HepG2 (cell line): ENCODE measurements around the gene MRPL54. TPM values are rescaled to one million over a fixed set of nuclear protein-coding genes. Genes with fewer than 3 reads are reported as not detected.

Source experiments
- ATAC-seq: fragments of 200-7000 bp; cut with Tn5 transposase; 3 replicates; pipeline ENCODE4 v1.9.1; 2020; ENCODE audit warnings: mild to moderate bottlenecking, moderate library complexity
- BruUV-seq: library from RNA; stranded (reverse); fragments of 400-500 nt; replicated peaks from 2 replicates; lab custom pipeline; 2021; lab: Mats Ljungman, UMichigan
- CTCF ChIA-PET: fragments of 300-600 bp; formaldehyde crosslinking; extraction: SDS; loops from one replicate; lab custom pipeline; 2021; ENCODE audit warnings: low total read pairs, inconsistent platforms, low intra/inter-chr PET ratio; lab: Yijun Ruan, JAX
- POLR2A ChIA-PET: fragments of 350-600 bp; sonication (Branson Sonifier 250); formaldehyde crosslinking; loops from one replicate; lab custom pipeline; 2020; ENCODE audit warnings: antibody characterized with exemption, inconsistent platforms; lab: Yijun Ruan, JAX
- DNase-seq: peaks from one replicate; pipeline ENCODE4 v3.0.0-alpha.2; 2015; ENCODE audit warnings: low spot score
- FAIRE-seq: peaks from 3 replicates; lab custom pipeline; 2011; peaks lifted over from hg19 to GRCh38; lab: Jason Lieb, UNC
- H2AFZ ChIP-seq: one replicate; pipeline ENCODE4 v1.6.1; 2011; ENCODE audit warnings: low read length, inconsistent platforms
- H3K27ac ChIP-seq: fragments of 300-600 bp; 3 replicates; pipeline ENCODE4 v1.8.0; 2011; ENCODE audit warnings: mixed run types, mild to moderate bottlenecking, mixed read lengths, low read length, inconsistent platforms; ENCODE audit not compliant: insufficient read depth; ENCODE audit errors: extremely low read length
- H3K27me3 ChIP-seq, 2 experiments: fragments of 200-600 bp in 1 of 2; 2 replicates in 1 of 2; 3 replicates in 1 of 2; pipeline versions ENCODE4 v1.6.0 to v1.8.0; 2011; ENCODE audit warnings: low read length in 2 of 2, mild to moderate bottlenecking in 2 of 2, moderate library complexity in 2 of 2, inconsistent platforms in 1 of 2; ENCODE audit not compliant: insufficient read depth in 2 of 2, control insufficient read depth in 1 of 2
- H3K36me3 ChIP-seq, 2 experiments: fragments of 200-600 bp in 1 of 2; replicated peaks in 1 of 2; 2 replicates in 1 of 2; 3 replicates in 1 of 2; pipeline versions ENCODE4 v1.5.1 to v1.8.0; 2011; ENCODE audit warnings: low read length in 2 of 2, inconsistent platforms in 1 of 2; ENCODE audit not compliant: insufficient read depth in 2 of 2, control insufficient read depth in 1 of 2
- H3K4me1 ChIP-seq: 2 replicates; pipeline ENCODE4 v1.5.1; 2012; ENCODE audit warnings: low read length, inconsistent platforms; ENCODE audit not compliant: insufficient read depth
- H3K4me2 ChIP-seq: 2 replicates; pipeline ENCODE4 v1.6.0; 2011; ENCODE audit warnings: low read depth, low read length, inconsistent platforms
- H3K4me3 ChIP-seq, 3 experiments: fragments of 200-600 bp in 1 of 3; sonication (generic), shearing (Covaris generic) in 1 of 3; replicated peaks in 1 of 3; 2 replicates each; pipeline ENCODE4 v1.5.1; 2011 to 2016; ENCODE audit warnings: low read length in 3 of 3, inconsistent platforms in 2 of 3, low read depth in 2 of 3, mild to moderate bottlenecking in 2 of 3, control low read depth in 1 of 3, mixed read lengths in 1 of 3; ENCODE audit not compliant: insufficient read depth in 1 of 3
- H3K79me2 ChIP-seq: one replicate; pipeline ENCODE4 v1.6.1; 2011; ENCODE audit warnings: low read length, inconsistent platforms; ENCODE audit not compliant: insufficient read depth
- H3K9ac ChIP-seq: 2 replicates; pipeline ENCODE4 v1.6.0; 2011; ENCODE audit warnings: mild to moderate bottlenecking, low read depth, low read length, inconsistent platforms; ENCODE audit not compliant: insufficient read depth
- H3K9me3 ChIP-seq: 2 replicates; pipeline ENCODE4 v1.5.1; 2012; ENCODE audit warnings: mild to moderate bottlenecking, low read length
- H4K20me1 ChIP-seq: 2 replicates; pipeline ENCODE4 v1.6.0; 2011; ENCODE audit warnings: inconsistent platforms, mild to moderate bottlenecking, low read length, moderate library complexity; ENCODE audit not compliant: insufficient read depth
- EP300 ChIP-seq, 3 experiments: sonication (generic) in 1 of 3; formaldehyde crosslinking in 1 of 3; IDR thresholded peaks; 2 replicates each; pipeline versions ENCODE4 v1.5.1 to v1.6.1; 2011 to 2020; ENCODE audit warnings: low read depth in 2 of 3, low read length in 2 of 3, borderline replicate concordance in 1 of 3, improper control_type of control experiment in 1 of 3, mild to moderate bottlenecking in 1 of 3, missing genetic modification reagents in 1 of 3, moderate library complexity in 1 of 3
- NFRKB ChIP-seq: fragments of 450-650 bp; IDR thresholded peaks from 2 replicates; pipeline ENCODE4 v1.6.1; 2017
- SNAPC2 ChIP-seq: sonication (generic); formaldehyde crosslinking; IDR thresholded peaks from 2 replicates; pipeline ENCODE4 v1.8.1; 2022; ENCODE audit warnings: mild to moderate bottlenecking, missing genetic modification reagents
- SRSF1 ChIP-seq: fragments of 200-400 bp; formaldehyde crosslinking; optimal IDR thresholded peaks from 2 replicates; pipeline ENCODE3; 2017; ENCODE audit warnings: mild to moderate bottlenecking, low read depth, low read length, moderate library complexity
- ZNF329 ChIP-seq: sonication (generic); formaldehyde crosslinking; IDR thresholded peaks from 2 replicates; pipeline ENCODE4 v1.9.0; 2021; ENCODE audit warnings: low read depth, mild to moderate bottlenecking, missing genetic modification reagents
- ZNF335 ChIP-seq: sonication (generic); formaldehyde crosslinking; IDR thresholded peaks from 2 replicates; pipeline ENCODE4 v1.4.0; 2020; ENCODE audit warnings: missing genetic modification reagents
- ZNF362 ChIP-seq: sonication (generic); formaldehyde crosslinking; IDR thresholded peaks from 2 replicates; pipeline ENCODE4 v1.4.0; 2020; ENCODE audit warnings: missing genetic modification reagents, mild to moderate bottlenecking, borderline replicate concordance
- ZNF672 ChIP-seq: sonication (generic); formaldehyde crosslinking; IDR thresholded peaks from 2 replicates; pipeline ENCODE4 v1.8.1; 2022; ENCODE audit warnings: missing genetic modification reagents
- WGBS: methylation state at CpG from one replicate; pipeline ENCODE4 v1.1.6; 2017; ENCODE audit warnings: low lambda C conversion rate; 5-methylcytosine and 5-hydroxymethylcytosine counted together
- in situ Hi-C: cut with HindIII; loops from 2 replicates; pipeline ENCODE4 v1.10.0; 2017; ENCODE audit warnings: low pct_unique_long_range_greater_than_20kb; ENCODE audit not compliant: extremely low pct_ligation_motif_present
- intact Hi-C: fragments of 100-400 bp; cut with micrococcal nuclease; formaldehyde crosslinking; loops from one replicate; pipeline ENCODE4 v1.10.0; 2022; ENCODE audit not compliant: unreplicated experiment
- polyA plus RNA-seq, 8 experiments: library from polyadenylated mRNA; depleted of rRNA in 3 of 8; stranded (reverse) in 7 of 8; unstranded in 1 of 8; fragments of >200 nt; fragmentation: Illumina TruSeq in 4 of 8; extraction: Trizol in 4 of 8; gene quantifications; 2 replicates each; pipeline versions ENCODE4 v1.2.1 to v1.2.3, GENCODE V29; 2011 to 2016; ENCODE audit warnings: low read depth in 4 of 8, missing spikeins in 1 of 8, mixed read lengths in 1 of 8; ENCODE audit not compliant: insufficient read depth in 1 of 8
- total RNA-seq, 5 experiments: library from RNA; depleted of rRNA; stranded (reverse); fragments of >200 nt; fragmentation: Illumina TruSeq; extraction: Trizol; gene quantifications; 2 replicates each; pipeline ENCODE4 v1.2.3, GENCODE V29; 2016; ENCODE audit warnings: low read depth in 1 of 5
- TF ChIP-seq, protein P1 (sequence below): sonication (generic); formaldehyde crosslinking; IDR thresholded peaks from 2 replicates; pipeline ENCODE4 v1.8.0; 2023; ENCODE audit warnings: mild to moderate bottlenecking, missing genetic modification reagents
- TF ChIP-seq, protein P2 (sequence below): sonication (generic); formaldehyde crosslinking; IDR thresholded peaks from 2 replicates; pipeline ENCODE4 v1.8.0; 2022; ENCODE audit warnings: missing genetic modification reagents, mild to moderate bottlenecking, inconsistent platforms, borderline replicate concordance
- TF ChIP-seq, protein P3 (sequence below): sonication (generic); formaldehyde crosslinking; IDR thresholded peaks from 2 replicates; pipeline ENCODE4 v1.4.0; 2020; ENCODE audit warnings: missing genetic modification reagents

Gene MRPL54
- total and polyA plus RNA-seq, 2 of the 13 experiments (the other 11 are each of a cell fraction or from before 2014, with no cell fraction given): 36.8 to 66.9 TPM

GRCh38 chr19:3785938-3786824 lies 23.7 kb downstream of the MRPL54 start, which contains the start of gene MATK:
MATK (minus strand) TSS chr19:3786381; CDS start chr19:3785135, 1,246 bp downstream.
- H3K79me2 ChIP-seq: no peaks in the 10 kb centered on the region
- H4K20me1 ChIP-seq: no peaks in the 10 kb centered on the region
- H3K4me2 ChIP-seq: no peak within 1 kb of the TSS
- peaks cover 13% of the 10 kb centered on the region for H3K9me3 ChIP-seq
- H3K9ac ChIP-seq: no peak within 1 kb of the TSS
- FAIRE-seq (no peak), ATAC-seq (no peak), DNase-seq (no peak)
- no peak within 1 kb of the TSS for H2AFZ ChIP-seq
- H3K27ac ChIP-seq: no peak within 1 kb of the TSS
- intact Hi-C loops (no loop called here), in situ Hi-C loops (no loop called here)
- POLR2A ChIA-PET: no interaction called here
- 0 out of 2 replicates have a peak, but pooled peaks cover 5% of the 10 kb centered on the region for H3K4me1 ChIP-seq
- peak within 1 kb of the TSS in 1 of 3 experiments; percentile 28; a peak in 3 of 6 replicates for H3K4me3 ChIP-seq
- 80% methylated on average over 4 of the region's 101 CpGs for WGBS
- no peaks in the 10 kb centered on the region for H3K36me3 ChIP-seq
- H3K27me3 ChIP-seq: peaks cover 12 to 35% of the 10 kb centered on the region in 2 experiments; a peak in 4 of 5 replicates
- TF ChIP-seq EP300 (IDR thresholded peaks at IDR 0.05; ENCODE audit: low read depth in 2 of 2, low read length in 2 of 2) (no peak), EP300 (CRISPR knock-in tag; IDR thresholded peaks at IDR 0.05; ENCODE audit: borderline replicate concordance) (no peak), ZNF329 (CRISPR knock-in tag) (no peak), ZNF672 (CRISPR knock-in tag) (no peak), SNAPC2 (no peak), ZNF362 (CRISPR knock-in tag) (no peak), SRSF1 (no peak), ZNF335 (CRISPR knock-in tag) (no peak), NFRKB (no peak)
- TF ChIP-seq, protein P1, sequence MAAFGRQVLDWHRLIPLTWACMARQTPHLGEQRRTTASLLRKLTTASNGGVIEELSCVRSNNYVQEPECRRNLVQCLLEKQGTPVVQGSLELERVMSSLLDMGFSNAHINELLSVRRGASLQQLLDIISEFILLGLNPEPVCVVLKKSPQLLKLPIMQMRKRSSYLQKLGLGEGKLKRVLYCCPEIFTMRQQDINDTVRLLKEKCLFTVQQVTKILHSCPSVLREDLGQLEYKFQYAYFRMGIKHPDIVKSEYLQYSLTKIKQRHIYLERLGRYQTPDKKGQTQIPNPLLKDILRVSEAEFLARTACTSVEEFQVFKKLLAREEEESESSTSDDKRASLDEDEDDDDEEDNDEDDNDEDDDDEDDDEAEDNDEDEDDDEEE (CRISPR knock-in tag): no peak
- TF ChIP-seq, protein P2, sequence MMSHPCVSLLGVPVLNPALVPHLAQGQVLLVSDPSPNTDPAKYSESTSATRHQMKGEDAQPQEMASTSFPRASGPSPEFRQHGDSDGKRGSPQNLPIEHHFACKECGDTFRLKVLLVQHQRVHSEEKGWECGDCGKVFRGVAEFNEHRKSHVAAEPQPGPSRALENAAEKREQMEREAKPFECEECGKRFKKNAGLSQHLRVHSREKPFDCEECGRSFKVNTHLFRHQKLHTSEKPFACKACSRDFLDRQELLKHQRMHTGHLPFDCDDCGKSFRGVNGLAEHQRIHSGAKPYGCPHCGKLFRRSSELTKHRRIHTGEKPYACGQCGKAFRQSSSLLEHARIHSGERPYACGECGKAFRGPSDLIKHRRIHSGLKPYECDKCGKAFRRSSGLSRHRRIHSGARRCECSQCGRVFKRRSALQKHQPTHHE (CRISPR knock-in tag): no peak
- TF ChIP-seq, protein P3, sequence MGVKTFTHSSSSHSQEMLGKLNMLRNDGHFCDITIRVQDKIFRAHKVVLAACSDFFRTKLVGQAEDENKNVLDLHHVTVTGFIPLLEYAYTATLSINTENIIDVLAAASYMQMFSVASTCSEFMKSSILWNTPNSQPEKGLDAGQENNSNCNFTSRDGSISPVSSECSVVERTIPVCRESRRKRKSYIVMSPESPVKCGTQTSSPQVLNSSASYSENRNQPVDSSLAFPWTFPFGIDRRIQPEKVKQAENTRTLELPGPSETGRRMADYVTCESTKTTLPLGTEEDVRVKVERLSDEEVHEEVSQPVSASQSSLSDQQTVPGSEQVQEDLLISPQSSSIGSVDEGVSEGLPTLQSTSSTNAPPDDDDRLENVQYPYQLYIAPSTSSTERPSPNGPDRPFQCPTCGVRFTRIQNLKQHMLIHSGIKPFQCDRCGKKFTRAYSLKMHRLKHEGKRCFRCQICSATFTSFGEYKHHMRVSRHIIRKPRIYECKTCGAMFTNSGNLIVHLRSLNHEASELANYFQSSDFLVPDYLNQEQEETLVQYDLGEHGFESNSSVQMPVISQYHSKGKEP: no peak
- CTCF ChIA-PET: no interaction called here
- BruUV-seq: no TSS peak
